Dermis microvascular lymphatic vessel endothelial cell (primary cell): ENCODE measurements around the gene ACSM6. TPM values are rescaled to one million over a fixed set of nuclear protein-coding genes. Genes with fewer than 3 reads are reported as not detected.
"Not testable (repeated sequence)": the region's sequence is repeated elsewhere in the genome, so short reads cannot be mapped to it uniquely, and the experiment has no call there.

Experiments used
- DNase-seq, 2 donors: peaks; one replicate each; pipeline versions ENCODE4 v3.0.0 to v3.0.0-alpha.2; 2010; ENCODE audit warnings: low read depth in 2 of 2
- total RNA-seq: library from RNA; depleted of rRNA; stranded (reverse); fragments of >200 nt; gene quantifications from 2 replicates; pipeline ENCODE4 v1.2.1, GENCODE V29; 2014

ACSM6 gene
- not detected in 2 replicates for total RNA-seq

- DNase-seq, result no peak
Observed at GRCh38 chr10:95193944-95194343, at the start of gene ACSM6. Gene ACSM6, plus strand, starts transcription at chr10:95194238. Its CDS starts 248 bp downstream, at chr10:95194486.

GRCh38 chr10:95168694-95169093, 25.3 kb upstream of the ACSM6 start:
- no peak for DNase-seq

GRCh38 chr10:95169522-95169921, 24.5 kb upstream of the ACSM6 start:
- DNase-seq, result no peak

- DNase-seq, result no peak
Observed at GRCh38 chr10:95170790-95171189, 23.2 kb upstream of the ACSM6 start.

GRCh38 chr10:95171336-95171735, 22.7 kb upstream of the ACSM6 start:
- DNase-seq, result no peak

- no peak for DNase-seq
Observed at GRCh38 chr10:95172851-95173250, 21.2 kb upstream of the ACSM6 start.

GRCh38 chr10:95176101-95176500, 17.9 kb upstream of the ACSM6 start:
- DNase-seq, result no peak

- DNase-seq, result no peak
Observed at GRCh38 chr10:95177429-95177828, 16.6 kb upstream of the ACSM6 start.

- DNase-seq, result no peak
Observed at GRCh38 chr10:95178266-95178665, 15.8 kb upstream of the ACSM6 start.

GRCh38 chr10:95178797-95179196, 15.2 kb upstream of the ACSM6 start:
- DNase-seq, result no peak

GRCh38 chr10:95181726-95182125, 12.3 kb upstream of the ACSM6 start:
- peak; percentile 84 to 85 for DNase-seq

- DNase-seq, result peak; percentile 40 to 79
Observed at GRCh38 chr10:95183271-95184230, 10.5 kb upstream of the ACSM6 start.

GRCh38 chr10:95187617-95188016, 6.4 kb upstream of the ACSM6 start:
- no peak for DNase-seq

- no peak for DNase-seq
Observed at GRCh38 chr10:95188593-95188992, 5.4 kb upstream of the ACSM6 start.

- no peak for DNase-seq
Observed at GRCh38 chr10:95196046-95196445, 2.0 kb downstream of the ACSM6 start.

- DNase-seq, result no peak
Observed at GRCh38 chr10:95201736-95202135, 7.7 kb downstream of the ACSM6 start.

GRCh38 chr10:95202865-95203264, 8.8 kb downstream of the ACSM6 start:
- not testable (repeated sequence) for DNase-seq

- DNase-seq, result peak in 1 of 2 donors; percentile 21
Observed at GRCh38 chr10:95208702-95209391, 14.8 kb downstream of the ACSM6 start.

- no peak for DNase-seq
Observed at GRCh38 chr10:95209509-95210127, 15.6 kb downstream of the ACSM6 start.

GRCh38 chr10:95211606-95212279, 17.7 kb downstream of the ACSM6 start:
- no peak for DNase-seq

GRCh38 chr10:95214369-95214768, 20.3 kb downstream of the ACSM6 start:
- no peak for DNase-seq

- DNase-seq, result no peak
Observed at GRCh38 chr10:95214793-95215192, 20.8 kb downstream of the ACSM6 start.
